Fibroblast of the aortic adventitia (primary cell): ENCODE measurements around the gene KREMEN1. TPM values are rescaled to one million over a fixed set of nuclear protein-coding genes. Genes with fewer than 3 reads are reported as not detected.

ENCODE experiments used
- DNase-seq: peaks from one replicate; pipeline ENCODE4 v3.0.0-alpha.2; 2010; ENCODE audit warnings: low read depth
- H3K4me3 ChIP-seq: 2 replicates; pipeline ENCODE4 v1.5.1; 2011; ENCODE audit warnings: low read depth, mild to moderate bottlenecking, control low read depth, low read length, moderate library complexity
- CTCF ChIP-seq: IDR thresholded peaks from 2 replicates; pipeline ENCODE4 v1.5.1; 2011; ENCODE audit warnings: mild to moderate bottlenecking, low read length, control low read depth, inconsistent platforms; ENCODE audit not compliant: insufficient read depth
- total RNA-seq: library from RNA; depleted of rRNA; stranded (reverse); fragments of >200 nt; gene quantifications from 2 replicates; pipeline ENCODE4 v1.2.3, GENCODE V29; 2012; ENCODE audit warnings: low replicate concordance

KREMEN1 gene
- total RNA-seq, 1 donor = 5.7 TPM

GRCh38 chr22:29139965-29140782, 67.3 kb downstream of the KREMEN1 start:
- H3K4me3 ChIP-seq = no peak overlapping the region
- no peak for TF ChIP-seq CTCF
- peak; percentile 89 for DNase-seq

GRCh38 chr22:29141078-29141688, 68.3 kb downstream of the KREMEN1 start:
- no peak for TF ChIP-seq CTCF
- no peak for DNase-seq
- H3K4me3 ChIP-seq = no peak overlapping the region

GRCh38 chr22:29142116-29142515, 69.3 kb downstream of the KREMEN1 start:
- no peak overlapping the region for H3K4me3 ChIP-seq
- no peak for DNase-seq
- TF ChIP-seq CTCF = no peak

- TF ChIP-seq CTCF = no peak
- H3K4me3 ChIP-seq = no peak overlapping the region
- DNase-seq = no peak
These were observed 71.3 kb downstream of the KREMEN1 start for GRCh38 chr22:29143941-29144785.

DNA sequence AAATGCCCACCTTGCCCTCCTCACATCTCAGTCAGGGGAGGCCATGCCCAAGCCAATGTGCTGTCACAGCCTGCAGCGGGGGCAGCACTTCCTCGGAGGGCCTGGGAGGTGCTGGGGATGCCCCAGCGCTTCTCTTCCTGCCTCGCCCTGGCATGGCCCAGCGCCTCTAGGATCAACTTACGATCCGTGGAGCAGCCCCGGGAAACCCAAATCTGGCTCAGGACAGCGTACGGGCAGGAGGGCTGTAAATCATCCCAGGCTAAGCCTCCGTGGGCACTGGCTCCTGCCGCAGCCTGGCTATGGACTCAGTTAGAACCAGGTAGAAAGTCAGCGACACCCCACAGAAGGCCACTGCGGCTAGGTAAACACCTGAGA, 71.9 kb downstream of the KREMEN1 start:
- no peak overlapping the region for H3K4me3 ChIP-seq
- TF ChIP-seq CTCF = no peak
- DNase-seq = no peak

- TF ChIP-seq CTCF = no peak
- no peak for DNase-seq
- no peak overlapping the region for H3K4me3 ChIP-seq
These were observed 72.7 kb downstream of the KREMEN1 start for GRCh38 chr22:29145321-29146072.
